Gastrocnemius medialis (tissue), 4 donors: ENCODE measurements around the gene ZNF681.

Experiments used
- POLR2A ChIP-seq, 2 donors: fragments of 450-650 bp; IDR thresholded peaks; one replicate each; pipeline ENCODE4 v1.6.1; 2017; ENCODE audit warnings: antibody characterized with exemption in 2 of 2, mild to moderate bottlenecking in 2 of 2, moderate library complexity in 2 of 2
- TF ChIP-seq, protein P1 (sequence below), 5 experiments: fragments of 450-650 bp in 3 of 5; fragments of 200-600 bp in 2 of 5; sonication (generic) in 2 of 5; IDR thresholded peaks in 4 of 5; conservative IDR thresholded peaks in 1 of 5; 1 replicate in 4 of 5; 2 replicates in 1 of 5; pipeline ENCODE4 v1.5.1; 2016 to 2019; ENCODE audit warnings: antibody characterized with exemption in 5 of 5, mild to moderate bottlenecking in 3 of 5, moderate library complexity in 3 of 5

DNA sequence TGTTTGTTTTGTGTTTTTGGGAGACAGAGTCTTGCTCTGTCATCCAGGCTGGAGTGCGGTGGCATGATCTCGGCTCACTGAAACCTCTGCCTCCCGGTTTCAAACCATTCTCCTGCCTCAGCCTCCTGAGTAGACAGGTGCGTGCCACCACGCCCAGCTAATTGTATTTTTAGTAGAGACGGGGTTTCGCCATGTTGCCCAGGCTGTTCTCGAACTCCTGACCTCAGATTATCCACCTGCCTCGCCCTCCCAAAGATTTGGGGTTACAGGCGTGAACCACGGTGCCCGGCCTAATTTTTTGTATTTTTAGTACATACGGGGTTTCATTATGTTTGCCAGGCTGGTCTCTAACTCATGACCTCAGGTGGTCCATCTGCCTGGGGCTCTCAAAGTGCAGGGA, 8.3 kb upstream of the ZNF681 start:
- TF ChIP-seq, protein P1, sequence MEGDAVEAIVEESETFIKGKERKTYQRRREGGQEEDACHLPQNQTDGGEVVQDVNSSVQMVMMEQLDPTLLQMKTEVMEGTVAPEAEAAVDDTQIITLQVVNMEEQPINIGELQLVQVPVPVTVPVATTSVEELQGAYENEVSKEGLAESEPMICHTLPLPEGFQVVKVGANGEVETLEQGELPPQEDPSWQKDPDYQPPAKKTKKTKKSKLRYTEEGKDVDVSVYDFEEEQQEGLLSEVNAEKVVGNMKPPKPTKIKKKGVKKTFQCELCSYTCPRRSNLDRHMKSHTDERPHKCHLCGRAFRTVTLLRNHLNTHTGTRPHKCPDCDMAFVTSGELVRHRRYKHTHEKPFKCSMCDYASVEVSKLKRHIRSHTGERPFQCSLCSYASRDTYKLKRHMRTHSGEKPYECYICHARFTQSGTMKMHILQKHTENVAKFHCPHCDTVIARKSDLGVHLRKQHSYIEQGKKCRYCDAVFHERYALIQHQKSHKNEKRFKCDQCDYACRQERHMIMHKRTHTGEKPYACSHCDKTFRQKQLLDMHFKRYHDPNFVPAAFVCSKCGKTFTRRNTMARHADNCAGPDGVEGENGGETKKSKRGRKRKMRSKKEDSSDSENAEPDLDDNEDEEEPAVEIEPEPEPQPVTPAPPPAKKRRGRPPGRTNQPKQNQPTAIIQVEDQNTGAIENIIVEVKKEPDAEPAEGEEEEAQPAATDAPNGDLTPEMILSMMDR (IDR thresholded peaks at IDR 0.05 in 4 of 5, conservative IDR thresholded peaks at IDR 0.05 in 1 of 5): no peak
- no peak for TF ChIP-seq POLR2A (IDR thresholded peaks at IDR 0.05)
